ENCODE results near the gene NTM. TPM values are rescaled to one million over a fixed set of nuclear protein-coding genes. Genes with fewer than 3 reads are reported as not detected.

The NTM gene
- total RNA-seq, 4 donors from 2014 or later, result 3.6 to 11.8 (median 7.8) TPM

- Histone ChIP-seq H3K4me1 (no peaks in the 10 kb centered on the region), H3K4me3 (no peak overlapping the region), H3K9me3 (no peaks in the 10 kb centered on the region), H3K27ac (no peak overlapping the region), H3K36me3 (no peaks in the 10 kb centered on the region), H3K27me3 (no peaks in the 10 kb centered on the region)
- no peak for TF ChIP-seq EP300 (IDR thresholded peaks at IDR 0.05)
- TF ChIP-seq POLR2AphosphoS5 (IDR thresholded peaks at IDR 0.05), result no peak
- TF ChIP-seq CTCF (IDR thresholded peaks at IDR 0.05), result no peak
- TF ChIP-seq POLR2A (IDR thresholded peaks at IDR 0.05), result no peak
- WGBS, 2 donors (ENCODE audit: low coverage in 1 of 2), result 57 to 81% methylated on average over 3 to 4 of the region's 6 CpGs
- ATAC-seq, result no peak
Observed at GRCh38 chr11:132346558-132347148, 976.2 kb downstream of the NTM start.

GRCh38 chr11:132347156-132348090 lies 977.0 kb downstream of the NTM start:
- Histone ChIP-seq H3K9me3 (no peaks in the 10 kb centered on the region), H3K27me3 (no peaks in the 10 kb centered on the region), H3K27ac (no peak overlapping the region), H3K4me3 (no peak overlapping the region), H3K36me3 (no peaks in the 10 kb centered on the region), H3K4me1 (no peaks in the 10 kb centered on the region)
- 60 to 67% methylated on average over 3 to 5 of the region's 22 CpGs for WGBS, 2 donors (ENCODE audit: low coverage in 1 of 2)
- ATAC-seq, result no peak
- no peak for TF ChIP-seq CTCF (IDR thresholded peaks at IDR 0.05)
- no peak for TF ChIP-seq POLR2A (IDR thresholded peaks at IDR 0.05)
- no peak for TF ChIP-seq EP300 (IDR thresholded peaks at IDR 0.05)
- TF ChIP-seq POLR2AphosphoS5 (IDR thresholded peaks at IDR 0.05), result no peak

- no peaks in the 10 kb centered on the region for H3K9me3 ChIP-seq
- no peaks in the 10 kb centered on the region for H3K4me1 ChIP-seq
- H3K4me3 ChIP-seq, result no peak overlapping the region
- TF ChIP-seq POLR2AphosphoS5 (IDR thresholded peaks at IDR 0.05) (no peak), POLR2A (IDR thresholded peaks at IDR 0.05) (no peak), CTCF (IDR thresholded peaks at IDR 0.05) (no peak), EP300 (IDR thresholded peaks at IDR 0.05) (no peak)
- H3K36me3 ChIP-seq, result no peaks in the 10 kb centered on the region
- WGBS, 2 donors (ENCODE audit: low coverage in 1 of 2), result 45 to 47% methylated on average over 5 of the region's 7 CpGs
- no peaks in the 10 kb centered on the region for H3K27me3 ChIP-seq
- no peak for ATAC-seq
- H3K27ac ChIP-seq, result no peak overlapping the region
Observed at GRCh38 chr11:132349811-132350733, 979.7 kb downstream of the NTM start.

- Histone ChIP-seq H3K9me3 (no peaks in the 10 kb centered on the region), H3K4me1 (no peaks in the 10 kb centered on the region), H3K27ac (no peak overlapping the region), H3K4me3 (no peak overlapping the region), H3K27me3 (no peaks in the 10 kb centered on the region), H3K36me3 (no peaks in the 10 kb centered on the region)
- no peak for ATAC-seq
- TF ChIP-seq POLR2A (IDR thresholded peaks at IDR 0.05) (no peak), POLR2AphosphoS5 (IDR thresholded peaks at IDR 0.05) (no peak), EP300 (IDR thresholded peaks at IDR 0.05) (no peak), CTCF (IDR thresholded peaks at IDR 0.05) (no peak)
- WGBS, 2 donors (ENCODE audit: low coverage in 1 of 2), result 80% methylated on average over 1 of the region's 7 CpGs; no CpG with 5 or more reads in 1 of the 2 donors
Observed at GRCh38 chr11:132351050-132351449, 980.6 kb downstream of the NTM start.
